ENCODE data around the gene ZNF296.

The ZNF296 gene

DNA sequence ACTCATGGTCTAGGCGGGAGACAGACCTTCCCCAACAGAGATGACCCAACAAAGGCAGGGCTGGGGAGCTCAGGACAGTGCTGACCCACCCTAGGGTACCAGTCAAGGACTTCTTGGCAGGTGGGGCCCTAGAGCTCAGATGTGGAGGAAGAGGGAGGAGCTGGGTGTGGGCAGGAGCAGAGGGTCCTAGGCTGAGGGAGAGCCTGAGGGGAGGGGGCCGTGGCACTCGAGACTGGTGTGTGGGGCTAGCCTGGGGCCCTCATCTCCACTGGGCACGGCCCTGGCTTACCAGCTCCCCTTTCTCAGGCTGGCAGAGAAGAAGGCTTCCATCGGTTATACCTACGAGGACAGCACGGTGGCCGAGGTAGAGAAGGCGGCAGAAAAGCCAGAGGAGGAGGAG, 18.8 kb downstream of the ZNF296 start:
- no peak for DNase-seq (ENCODE audit: low spot score)

DNA sequence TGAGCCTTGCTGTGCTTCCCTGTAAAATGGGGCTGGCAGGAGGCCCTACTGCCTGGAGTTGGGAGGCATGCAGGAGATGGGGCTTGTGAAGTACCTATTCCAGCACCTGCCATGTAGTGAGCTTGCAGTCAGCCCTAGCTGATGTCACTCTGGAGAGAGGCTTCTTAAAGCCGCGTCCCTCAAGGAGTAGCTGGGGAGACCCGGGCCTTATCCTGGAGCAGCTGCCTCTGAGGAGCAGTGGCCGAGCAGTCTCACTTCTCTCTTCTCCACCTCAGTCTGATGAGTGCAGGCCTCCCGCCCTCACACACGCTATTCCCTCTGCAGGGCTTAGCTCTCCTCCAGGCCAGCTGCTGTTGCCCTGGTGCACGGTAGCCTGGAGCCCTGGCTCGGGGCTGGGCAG, 19.4 kb downstream of the ZNF296 start:
- DNase-seq (ENCODE audit: low spot score): no peak

GRCh38 chr19:45051929-45052579, 24.2 kb downstream of the ZNF296 start:
- no peak for DNase-seq (ENCODE audit: low spot score)

DNA sequence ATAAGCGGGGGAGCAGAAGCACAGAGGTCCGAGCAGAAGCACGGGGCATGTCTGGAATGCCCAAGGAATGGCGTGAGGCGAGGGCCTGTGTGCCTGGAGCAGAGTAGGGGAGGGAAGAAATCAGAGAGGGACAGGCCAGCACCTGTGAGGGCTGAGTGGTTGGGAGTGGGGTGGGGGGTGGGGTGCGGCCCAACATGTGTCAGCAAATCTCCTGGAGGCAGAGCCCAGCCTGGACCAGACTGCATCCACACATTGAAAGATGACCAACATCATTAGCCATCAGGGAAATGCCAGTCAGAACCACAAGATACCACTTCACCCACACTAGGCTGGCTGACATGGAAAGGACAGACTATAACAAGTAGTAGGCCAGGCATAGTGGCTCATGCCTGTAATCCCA, 26.2 kb downstream of the ZNF296 start:
- no peak for DNase-seq (ENCODE audit: low spot score)

DNA sequence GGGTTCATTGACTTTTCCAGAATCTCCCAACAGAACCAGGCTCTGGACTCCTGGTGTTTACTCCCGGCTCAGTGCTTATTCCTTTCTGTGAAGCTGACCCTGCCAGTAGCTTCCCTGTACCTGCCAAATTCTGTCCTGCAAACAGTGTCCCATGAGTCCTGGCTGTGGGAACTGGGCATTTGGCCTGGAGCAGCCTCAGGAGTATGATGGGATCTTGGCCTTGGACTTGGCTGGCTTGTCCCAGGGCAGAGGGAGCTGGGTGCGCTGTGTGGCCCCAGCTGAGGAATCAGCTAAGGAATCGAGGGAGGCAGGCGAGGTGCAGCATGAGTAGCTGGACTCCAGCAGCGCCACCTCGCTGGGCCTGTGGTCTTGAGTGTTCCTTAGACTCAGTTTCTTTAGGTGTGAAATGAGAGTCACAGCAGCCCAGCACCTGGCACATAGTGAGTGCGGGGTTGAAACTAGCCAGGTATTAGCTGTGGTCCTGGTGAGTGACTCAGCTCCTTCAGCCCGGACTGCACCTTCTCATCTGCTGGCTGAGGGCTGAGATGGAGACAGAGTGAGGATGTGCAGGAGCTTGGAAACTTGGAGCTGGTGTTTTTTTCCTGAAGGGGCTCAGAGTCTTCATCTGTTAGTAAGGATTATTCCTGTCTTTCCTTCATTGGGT, 27.1 kb downstream of the ZNF296 start:
- DNase-seq (ENCODE audit: low spot score): no peak

GRCh38 chr19:45047188-45047797, 29.0 kb downstream of the ZNF296 start:
- no peak for DNase-seq (ENCODE audit: low spot score)

- DNase-seq (ENCODE audit: low spot score): no peak
These were observed 29.9 kb downstream of the ZNF296 start for GRCh38 chr19:45046355-45046754.

DNA sequence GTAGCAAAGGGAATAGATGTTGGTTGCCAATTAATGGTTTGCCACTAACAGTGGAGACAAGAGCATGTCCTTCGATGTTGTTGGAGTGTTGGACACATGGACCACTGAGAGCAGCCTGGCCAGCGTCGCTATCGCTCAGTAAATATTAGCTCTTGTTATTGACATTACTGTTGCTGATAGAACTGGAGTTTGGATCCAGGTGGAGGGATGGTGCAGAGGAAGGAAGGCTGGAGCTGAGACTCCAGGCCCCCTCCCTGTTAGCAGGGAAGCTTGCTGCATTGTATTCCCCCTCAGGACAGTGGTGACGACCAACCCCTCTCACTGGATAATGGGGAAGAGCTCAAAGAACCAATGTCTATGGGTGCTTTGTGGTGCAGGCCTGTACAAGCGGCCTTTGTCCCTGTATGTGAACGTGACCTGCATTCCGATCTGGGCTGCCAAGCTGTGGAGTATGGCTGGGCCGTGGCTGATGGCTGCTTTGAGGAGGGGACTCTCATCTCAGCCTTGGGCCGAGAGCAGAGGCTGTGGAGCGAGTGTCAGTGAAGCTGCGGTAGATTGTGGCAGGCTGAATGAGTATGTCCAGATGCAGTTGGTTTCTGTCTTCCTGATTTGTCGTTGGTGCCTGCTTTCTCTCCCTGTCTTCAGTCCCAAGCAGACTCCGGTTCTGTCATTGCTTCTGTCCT, 30.5 kb downstream of the ZNF296 start:
- no peak for DNase-seq (ENCODE audit: low spot score)

DNA sequence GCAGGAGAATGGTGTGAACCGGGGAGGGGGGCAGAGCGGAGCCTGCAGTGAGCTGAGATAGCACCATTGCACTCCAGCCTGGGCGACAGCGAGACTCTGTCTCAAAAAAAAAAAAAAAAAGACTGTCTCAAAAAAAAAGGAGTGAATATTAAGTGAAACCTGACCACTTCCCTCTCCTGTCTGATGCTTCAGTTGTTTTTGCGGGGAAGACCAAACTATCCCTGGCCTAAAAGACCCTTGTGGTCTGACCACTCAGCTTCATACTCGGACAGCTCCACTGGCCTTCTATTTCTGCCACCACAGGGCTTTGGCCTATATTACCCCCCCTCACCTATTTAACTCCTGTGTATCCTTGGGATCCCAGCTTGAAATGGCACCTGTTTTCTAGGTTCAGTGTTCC, 35.2 kb downstream of the ZNF296 start:
- no peak for DNase-seq (ENCODE audit: low spot score)

GRCh38 chr19:45040059-45040771, 36.1 kb downstream of the ZNF296 start:
- no peak for DNase-seq (ENCODE audit: low spot score)

GRCh38 chr19:45038931-45039893, 37.1 kb downstream of the ZNF296 start, which contains the start of gene CLASRP:
Gene CLASRP (plus strand): TSS chr19:45039045. CDS start chr19:45040213, 1,168 bp downstream.
- peak; percentile 95 for DNase-seq (ENCODE audit: low spot score)

GRCh38 chr19:45037393-45038169, 38.7 kb downstream of the ZNF296 start:
- no peak for DNase-seq (ENCODE audit: low spot score)

DNA sequence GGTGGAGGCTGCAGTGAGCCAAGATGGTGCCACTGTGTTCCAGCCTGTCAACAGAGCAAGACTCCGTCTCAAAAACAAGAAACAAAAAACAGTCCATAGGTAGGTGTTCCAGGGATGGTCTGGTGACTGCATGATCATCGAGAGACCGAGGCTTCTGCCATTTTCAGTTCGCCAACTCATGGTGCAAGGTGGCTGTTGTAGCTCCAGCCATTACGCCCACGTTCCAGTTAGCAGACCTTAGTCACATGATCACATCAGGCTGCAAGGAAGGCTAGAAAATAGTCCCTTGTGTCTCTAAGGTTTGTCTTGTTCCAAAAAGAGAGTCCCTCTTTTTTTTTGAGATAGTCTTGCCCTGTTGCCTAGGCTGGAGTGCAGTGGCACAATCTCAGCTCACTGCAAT, 40.5 kb downstream of the ZNF296 start:
- DNase-seq (ENCODE audit: low spot score): no peak

- DNase-seq (ENCODE audit: low spot score): no peak
These were observed 43.9 kb downstream of the ZNF296 start for GRCh38 chr19:45032421-45032820.

- no peak for DNase-seq (ENCODE audit: low spot score)
These were observed 45.5 kb downstream of the ZNF296 start for GRCh38 chr19:45030825-45031224.

DNA sequence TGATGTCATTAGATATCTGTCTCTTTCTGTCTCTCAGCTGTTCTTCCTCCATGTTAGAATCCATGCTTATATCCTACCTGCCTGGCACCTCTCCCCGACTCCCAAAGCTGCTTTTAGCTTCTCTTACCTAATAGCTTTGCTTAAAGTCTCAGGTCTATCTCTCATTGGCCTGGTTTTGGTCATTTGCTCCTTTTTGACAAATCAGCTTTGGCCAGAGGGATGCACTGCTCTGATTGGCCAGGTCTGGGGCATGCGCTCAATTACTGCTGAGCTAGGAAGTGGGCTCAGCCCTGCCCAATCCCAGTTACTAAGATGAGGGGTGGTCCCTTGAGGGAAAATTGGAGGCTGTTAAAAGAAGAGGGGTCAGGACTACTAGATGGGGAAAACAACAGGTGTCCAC, 48.9 kb downstream of the ZNF296 start:
- no peak for DNase-seq (ENCODE audit: low spot score)

GRCh38 chr19:45025264-45025663, 51.0 kb downstream of the ZNF296 start:
- no peak for DNase-seq (ENCODE audit: low spot score)

GRCh38 chr19:45023048-45023447, 53.2 kb downstream of the ZNF296 start:
- DNase-seq (ENCODE audit: low spot score): no peak

DNA sequence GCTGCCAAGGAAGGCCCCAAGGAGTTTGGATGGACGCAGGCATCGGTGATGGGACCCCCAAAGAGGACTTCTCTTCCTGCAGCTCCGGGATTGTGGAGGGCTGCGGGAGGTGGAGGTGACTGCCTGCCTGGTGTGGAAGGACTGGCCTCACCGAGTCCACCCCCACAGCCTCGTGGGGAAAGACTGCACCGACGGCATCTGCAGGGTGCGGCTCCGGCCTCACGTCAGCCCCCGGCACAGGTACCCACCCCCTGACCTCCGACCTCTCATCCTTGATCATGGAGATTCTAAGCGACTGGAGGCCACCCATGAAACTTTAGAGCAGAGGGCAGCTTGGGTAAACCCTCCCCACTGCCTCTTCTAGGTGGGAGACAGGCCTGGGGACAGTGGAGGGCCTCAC, 54.3 kb downstream of the ZNF296 start:
- peak; percentile 32 for DNase-seq (ENCODE audit: low spot score)
